ENCODE measurements around the gene ADGRF5.

DNA sequence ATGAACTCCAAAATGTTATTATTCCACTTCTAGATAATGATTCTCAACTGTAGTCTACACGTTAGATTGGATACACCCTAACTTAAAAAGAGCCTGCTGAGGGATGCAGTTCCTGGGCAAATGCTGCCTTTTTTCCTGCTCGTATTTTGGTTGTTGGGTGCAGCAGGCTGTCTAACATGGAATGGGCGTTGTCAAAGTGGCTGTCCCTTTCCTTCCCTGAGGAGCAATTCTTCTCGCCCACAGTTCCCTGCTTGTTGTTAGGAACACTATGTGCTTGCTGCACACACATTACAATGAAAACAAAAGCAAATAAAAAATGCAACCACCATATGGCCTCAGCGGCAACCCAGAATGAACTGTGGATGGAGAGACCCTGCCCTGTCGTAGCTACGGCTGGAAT lies 1.7 kb upstream of the ADGRF5 start:
- TF ChIP-seq CTCF (IDR thresholded peaks at IDR 0.05; ENCODE audit: extremely low read depth in 1 of 2, insufficient read depth in 1 of 2, low read depth in 1 of 2, low read length in 2 of 2) (no peak), EZH2 (IDR thresholded peaks at IDR 0.05; ENCODE audit: borderline replicate concordance, low read depth, low read length, severe bottlenecking) (no peak), POLR2A (IDR thresholded peaks at IDR 0.05; ENCODE audit: low read depth, low read length) (no peak), JUN (IDR thresholded peaks at IDR 0.05; ENCODE audit: borderline replicate concordance, insufficient read depth, insufficient read length, low read depth) (no peak), POLR2AphosphoS5 (IDR thresholded peaks at IDR 0.05; ENCODE audit: insufficient read depth, low read depth, low read length) (no peak), MYC (IDR thresholded peaks at IDR 0.05; ENCODE audit: low read depth, low read length) (no peak), GATA2 (IDR thresholded peaks at IDR 0.05; ENCODE audit: insufficient read depth, insufficient read length, low read depth, low read length) (no peak), FOS (IDR thresholded peaks at IDR 0.05; ENCODE audit: borderline replicate concordance, insufficient read depth, low read length) (no peak)
- TF ChIP-seq, protein P1, sequence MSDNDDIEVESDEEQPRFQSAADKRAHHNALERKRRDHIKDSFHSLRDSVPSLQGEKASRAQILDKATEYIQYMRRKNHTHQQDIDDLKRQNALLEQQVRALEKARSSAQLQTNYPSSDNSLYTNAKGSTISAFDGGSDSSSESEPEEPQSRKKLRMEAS (IDR thresholded peaks at IDR 0.05; ENCODE audit: insufficient read depth, insufficient read length) = no peak
